HG02840 (cell line): ENCODE data around the gene EFHC1.
"Not testable (repeated sequence)": the region's sequence is repeated elsewhere in the genome, so short reads cannot be mapped to it uniquely, and the experiment has no call there.

ENCODE experiments used
- ATAC-seq: cut with Tn5 transposase; IDR thresholded peaks from one replicate; pipeline ENCODE4 v1.9.1; 2021; ENCODE audit warnings: mild to moderate bottlenecking, moderate library complexity, moderate number of reproducible peaks; ENCODE audit not compliant: unreplicated experiment, low FRiP score

Gene EFHC1

GRCh38 chr6:52433294-52433693, 13.2 kb downstream of the EFHC1 start:
- ATAC-seq: not testable (repeated sequence)

- ATAC-seq: no peak
Measured at GRCh38 chr6:52435345-52435744, 15.2 kb downstream of the EFHC1 start.

- ATAC-seq: no peak
Measured at GRCh38 chr6:52438926-52439325, 18.8 kb downstream of the EFHC1 start.

GRCh38 chr6:52454556-52454955, 34.4 kb downstream of the EFHC1 start:
- no peak for ATAC-seq

- ATAC-seq: no peak
Measured at GRCh38 chr6:52457096-52457495, 37.0 kb downstream of the EFHC1 start.

- not testable (repeated sequence) for ATAC-seq
Measured at GRCh38 chr6:52461194-52461593, 41.1 kb downstream of the EFHC1 start.

GRCh38 chr6:52474173-52474572, 54.0 kb downstream of the EFHC1 start:
- ATAC-seq: no peak

- no peak for ATAC-seq
Measured at GRCh38 chr6:52475307-52475706, 55.2 kb downstream of the EFHC1 start.

- no peak for ATAC-seq
Measured at GRCh38 chr6:52482903-52483670, 62.9 kb downstream of the EFHC1 start.

GRCh38 chr6:52483671-52484003, 63.5 kb downstream of the EFHC1 start:
- ATAC-seq: no peak

- no peak for ATAC-seq
Measured at GRCh38 chr6:52489881-52490280, 69.7 kb downstream of the EFHC1 start.

GRCh38 chr6:52491203-52492069, 71.3 kb downstream of the EFHC1 start:
- ATAC-seq: peak; percentile 62

GRCh38 chr6:52493669-52494068, 73.5 kb downstream of the EFHC1 start:
- ATAC-seq: no peak

- no peak for ATAC-seq
Measured at GRCh38 chr6:52494298-52495072, 74.3 kb downstream of the EFHC1 start.

- no peak for ATAC-seq
Measured at GRCh38 chr6:52495922-52496321, 75.8 kb downstream of the EFHC1 start.

GRCh38 chr6:52496631-52497030, 76.5 kb downstream of the EFHC1 start:
- ATAC-seq: no peak

- peak; percentile 80 for ATAC-seq
Measured at GRCh38 chr6:52497652-52498408, 77.7 kb downstream of the EFHC1 start.

GRCh38 chr6:52498538-52499017, 78.4 kb downstream of the EFHC1 start:
- ATAC-seq: peak; percentile 42

- ATAC-seq: no peak
Measured at GRCh38 chr6:52499026-52499425, 78.9 kb downstream of the EFHC1 start.

GRCh38 chr6:52499681-52500236, 79.6 kb downstream of the EFHC1 start:
- no peak for ATAC-seq
